ENCODE measurements around the gene LRP6. TPM values are rescaled to one million over a fixed set of nuclear protein-coding genes. Genes with fewer than 3 reads are reported as not detected.

LRP6 gene
- total and polyA plus RNA-seq, 2 of the 13 experiments (the other 11 are each of a cell fraction or from before 2014, with no cell fraction given), result 33.8 to 42.0 TPM

DNA sequence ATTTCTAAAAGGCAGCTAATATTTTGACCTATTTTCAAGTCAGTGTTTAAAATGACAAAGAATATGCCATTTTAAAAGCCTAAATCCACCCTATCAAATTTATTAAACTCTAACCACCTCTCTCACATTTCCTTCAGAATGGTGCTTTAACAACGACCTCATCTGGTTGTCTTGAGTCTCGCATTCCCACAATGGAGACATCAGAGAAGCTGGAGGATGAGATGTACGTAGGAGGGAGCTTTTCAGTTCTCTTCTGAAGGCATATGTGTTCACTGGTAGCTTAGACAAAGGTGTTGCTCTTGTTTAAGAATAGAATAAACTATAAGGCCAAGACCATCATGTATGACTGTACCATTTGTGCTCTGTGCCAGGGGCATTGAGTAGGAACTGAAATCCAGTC lies 113.2 kb downstream of the LRP6 start (continued):
- TF ChIP-seq, protein P1, sequence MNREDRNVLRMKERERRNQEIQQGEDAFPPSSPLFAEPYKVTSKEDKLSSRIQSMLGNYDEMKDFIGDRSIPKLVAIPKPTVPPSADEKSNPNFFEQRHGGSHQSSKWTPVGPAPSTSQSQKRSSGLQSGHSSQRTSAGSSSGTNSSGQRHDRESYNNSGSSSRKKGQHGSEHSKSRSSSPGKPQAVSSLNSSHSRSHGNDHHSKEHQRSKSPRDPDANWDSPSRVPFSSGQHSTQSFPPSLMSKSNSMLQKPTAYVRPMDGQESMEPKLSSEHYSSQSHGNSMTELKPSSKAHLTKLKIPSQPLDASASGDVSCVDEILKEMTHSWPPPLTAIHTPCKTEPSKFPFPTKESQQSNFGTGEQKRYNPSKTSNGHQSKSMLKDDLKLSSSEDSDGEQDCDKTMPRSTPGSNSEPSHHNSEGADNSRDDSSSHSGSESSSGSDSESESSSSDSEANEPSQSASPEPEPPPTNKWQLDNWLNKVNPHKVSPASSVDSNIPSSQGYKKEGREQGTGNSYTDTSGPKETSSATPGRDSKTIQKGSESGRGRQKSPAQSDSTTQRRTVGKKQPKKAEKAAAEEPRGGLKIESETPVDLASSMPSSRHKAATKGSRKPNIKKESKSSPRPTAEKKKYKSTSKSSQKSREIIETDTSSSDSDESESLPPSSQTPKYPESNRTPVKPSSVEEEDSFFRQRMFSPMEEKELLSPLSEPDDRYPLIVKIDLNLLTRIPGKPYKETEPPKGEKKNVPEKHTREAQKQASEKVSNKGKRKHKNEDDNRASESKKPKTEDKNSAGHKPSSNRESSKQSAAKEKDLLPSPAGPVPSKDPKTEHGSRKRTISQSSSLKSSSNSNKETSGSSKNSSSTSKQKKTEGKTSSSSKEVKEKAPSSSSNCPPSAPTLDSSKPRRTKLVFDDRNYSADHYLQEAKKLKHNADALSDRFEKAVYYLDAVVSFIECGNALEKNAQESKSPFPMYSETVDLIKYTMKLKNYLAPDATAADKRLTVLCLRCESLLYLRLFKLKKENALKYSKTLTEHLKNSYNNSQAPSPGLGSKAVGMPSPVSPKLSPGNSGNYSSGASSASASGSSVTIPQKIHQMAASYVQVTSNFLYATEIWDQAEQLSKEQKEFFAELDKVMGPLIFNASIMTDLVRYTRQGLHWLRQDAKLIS (CRISPR knock-in tag; IDR thresholded peaks at IDR 0.05), result no peak

DNA sequence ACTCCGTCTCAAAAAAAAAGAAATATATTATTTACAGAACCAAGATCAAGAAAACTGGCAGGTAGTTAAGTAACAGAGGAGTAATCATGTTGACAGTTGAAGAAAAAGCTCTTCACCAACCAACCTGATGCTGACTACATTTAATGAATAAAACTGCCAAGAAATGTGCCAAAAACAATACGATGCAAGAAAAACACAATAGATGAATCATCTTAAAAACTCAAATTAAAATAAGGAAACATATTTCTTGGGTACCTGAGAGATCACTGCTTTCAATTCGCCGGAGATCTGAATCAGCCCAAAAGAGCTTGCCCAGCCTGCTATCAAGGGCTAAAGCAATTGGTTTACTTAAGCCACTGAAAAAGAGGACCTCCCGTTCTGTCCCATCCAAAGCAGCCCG lies 119.7 kb downstream of the LRP6 start:
- Histone ChIP-seq H2AFZ (ENCODE audit: low read length) (no peak overlapping the region), H3K9me3 (ENCODE audit: low read length) (no peaks in the 10 kb centered on the region), H3K4me2 (ENCODE audit: low read depth, low read length) (no peak overlapping the region), H3K27ac (ENCODE audit: extremely low read length, insufficient read depth, low read length) (no peak overlapping the region), H3K27me3 (ENCODE audit: control insufficient read depth in 1 of 2, insufficient read depth in 2 of 2, low read length in 2 of 2) (no peaks in the 10 kb centered on the region), H3K36me3 (replicated peaks in 1 of 2; ENCODE audit: control insufficient read depth in 1 of 2, insufficient read depth in 2 of 2, low read length in 2 of 2) (peaks cover 11 to 53% of the 10 kb centered on the region in 2 experiments), H3K9ac (ENCODE audit: insufficient read depth, low read depth, low read length) (no peak overlapping the region), H3K79me2 (ENCODE audit: insufficient read depth, low read length) (no peaks in the 10 kb centered on the region), H4K20me1 (ENCODE audit: insufficient read depth, low read length) (no peaks in the 10 kb centered on the region), H3K4me1 (ENCODE audit: insufficient read depth, low read length) (no peaks in the 10 kb centered on the region), H3K4me3 (replicated peaks in 1 of 3; ENCODE audit: insufficient read depth in 1 of 3, low read depth in 2 of 3, low read length in 3 of 3) (no peak overlapping the region)
- ATAC-seq (no peak), DNase-seq (ENCODE audit: low spot score) (no peak), FAIRE-seq (no peak)
- in situ Hi-C loops (cut with HindIII; ENCODE audit: extremely low pct_ligation_motif_present, low pct_unique_long_range_greater_than_20kb) (no loop called here), intact Hi-C loops (cut with micrococcal nuclease; ENCODE audit: unreplicated experiment) (no loop called here)
- POLR2A ChIA-PET, result no interaction called here
- no TSS peak for BruUV-seq (replicated peaks)
- CTCF ChIA-PET (ENCODE audit: low intra/inter-chr PET ratio, low total read pairs), result no interaction called here
- WGBS (ENCODE audit: low lambda C conversion rate), result 95% methylated on average over 6 of the region's 6 CpGs
- TF ChIP-seq HMG20A (CRISPR knock-in tag; IDR thresholded peaks at IDR 0.05; ENCODE audit: borderline replicate concordance) (no peak), NFYB (CRISPR knock-in tag; IDR thresholded peaks at IDR 0.05) (no peak), SMC3 (IDR thresholded peaks at IDR 0.05; ENCODE audit: low read length) (no peak)
- TF ChIP-seq, protein P2, sequence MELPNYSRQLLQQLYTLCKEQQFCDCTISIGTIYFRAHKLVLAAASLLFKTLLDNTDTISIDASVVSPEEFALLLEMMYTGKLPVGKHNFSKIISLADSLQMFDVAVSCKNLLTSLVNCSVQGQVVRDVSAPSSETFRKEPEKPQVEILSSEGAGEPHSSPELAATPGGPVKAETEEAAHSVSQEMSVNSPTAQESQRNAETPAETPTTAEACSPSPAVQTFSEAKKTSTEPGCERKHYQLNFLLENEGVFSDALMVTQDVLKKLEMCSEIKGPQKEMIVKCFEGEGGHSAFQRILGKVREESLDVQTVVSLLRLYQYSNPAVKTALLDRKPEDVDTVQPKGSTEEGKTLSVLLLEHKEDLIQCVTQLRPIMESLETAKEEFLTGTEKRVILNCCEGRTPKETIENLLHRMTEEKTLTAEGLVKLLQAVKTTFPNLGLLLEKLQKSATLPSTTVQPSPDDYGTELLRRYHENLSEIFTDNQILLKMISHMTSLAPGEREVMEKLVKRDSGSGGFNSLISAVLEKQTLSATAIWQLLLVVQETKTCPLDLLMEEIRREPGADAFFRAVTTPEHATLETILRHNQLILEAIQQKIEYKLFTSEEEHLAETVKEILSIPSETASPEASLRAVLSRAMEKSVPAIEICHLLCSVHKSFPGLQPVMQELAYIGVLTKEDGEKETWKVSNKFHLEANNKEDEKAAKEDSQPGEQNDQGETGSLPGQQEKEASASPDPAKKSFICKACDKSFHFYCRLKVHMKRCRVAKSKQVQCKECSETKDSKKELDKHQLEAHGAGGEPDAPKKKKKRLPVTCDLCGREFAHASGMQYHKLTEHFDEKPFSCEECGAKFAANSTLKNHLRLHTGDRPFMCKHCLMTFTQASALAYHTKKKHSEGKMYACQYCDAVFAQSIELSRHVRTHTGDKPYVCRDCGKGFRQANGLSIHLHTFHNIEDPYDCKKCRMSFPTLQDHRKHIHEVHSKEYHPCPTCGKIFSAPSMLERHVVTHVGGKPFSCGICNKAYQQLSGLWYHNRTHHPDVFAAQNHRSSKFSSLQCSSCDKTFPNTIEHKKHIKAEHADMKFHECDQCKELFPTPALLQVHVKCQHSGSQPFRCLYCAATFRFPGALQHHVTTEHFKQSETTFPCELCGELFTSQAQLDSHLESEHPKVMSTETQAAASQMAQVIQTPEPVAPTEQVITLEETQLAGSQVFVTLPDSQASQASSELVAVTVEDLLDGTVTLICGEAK (IDR thresholded peaks at IDR 0.05), result no peak
- TF ChIP-seq, protein P2 (CRISPR knock-in tag; IDR thresholded peaks at IDR 0.05), result no peak
- TF ChIP-seq, protein P3, sequence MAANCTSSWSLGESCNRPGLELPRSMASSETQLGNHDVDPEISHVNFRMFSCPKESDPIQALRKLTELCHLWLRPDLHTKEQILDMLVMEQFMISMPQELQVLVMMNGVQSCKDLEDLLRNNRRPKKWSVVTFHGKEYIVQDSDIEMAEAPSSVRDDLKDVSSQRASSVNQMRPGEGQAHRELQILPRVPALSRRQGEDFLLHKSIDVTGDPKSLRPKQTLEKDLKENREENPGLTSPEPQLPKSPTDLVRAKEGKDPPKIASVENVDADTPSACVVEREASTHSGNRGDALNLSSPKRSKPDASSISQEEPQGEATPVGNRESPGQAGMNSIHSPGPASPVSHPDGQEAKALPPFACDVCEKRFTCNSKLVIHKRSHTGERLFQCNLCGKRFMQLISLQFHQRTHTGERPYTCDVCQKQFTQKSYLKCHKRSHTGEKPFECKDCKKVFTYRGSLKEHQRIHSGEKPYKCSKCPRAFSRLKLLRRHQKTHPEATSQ (CRISPR knock-in tag; IDR thresholded peaks at IDR 0.05; ENCODE audit: borderline replicate concordance), result no peak

Measured in HepG2 (cell line).